WTC11 (cell line): ENCODE measurements around the gene AGBL1.

Experiments used
- ATF2 ChIP-seq: sonication (generic); formaldehyde crosslinking; IDR thresholded peaks from 2 replicates; pipeline ENCODE4 v1.8.1; 2022; ENCODE audit warnings: low read depth, missing genetic modification reagents, borderline replicate concordance
- CDX4 ChIP-seq: fragments of 250-450 bp; sonication (Bioruptor Pico); IDR thresholded peaks from 2 replicates; pipeline ENCODE4 v1.9.0; 2021; ENCODE audit warnings: moderate library complexity, mild to moderate bottlenecking, inconsistent platforms, borderline replicate concordance
- CTCF ChIP-seq: fragments of 200-600 bp; IDR thresholded peaks from 2 replicates; pipeline ENCODE4 v1.8.0; 2022; ENCODE audit warnings: antibody characterized with exemption
- FOXP1 ChIP-seq: sonication (generic); formaldehyde crosslinking; IDR thresholded peaks from 2 replicates; pipeline ENCODE4 v1.8.0; 2022; ENCODE audit warnings: missing genetic modification reagents, mild to moderate bottlenecking, moderate library complexity, borderline replicate concordance
- GABPB1 ChIP-seq: sonication (generic); formaldehyde crosslinking; IDR thresholded peaks from 2 replicates; pipeline ENCODE4 v1.8.1; 2023; ENCODE audit warnings: mild to moderate bottlenecking, missing genetic modification reagents
- IRF1 ChIP-seq: sonication (generic); formaldehyde crosslinking; IDR thresholded peaks from 2 replicates; pipeline ENCODE4 v1.8.0; 2023; ENCODE audit warnings: missing genetic modification reagents
- PRDM15 ChIP-seq: sonication (generic); formaldehyde crosslinking; IDR thresholded peaks from 2 replicates; pipeline ENCODE4 v1.8.0; 2022; ENCODE audit warnings: missing genetic modification reagents
- SP1 ChIP-seq: sonication (generic); formaldehyde crosslinking; conservative IDR thresholded peaks from 2 replicates; pipeline ENCODE4 v1.8.1; 2022; ENCODE audit warnings: missing genetic modification reagents
- TEAD4 ChIP-seq: sonication (generic); formaldehyde crosslinking; IDR thresholded peaks from 2 replicates; pipeline ENCODE4 v1.8.0; 2022; ENCODE audit warnings: mild to moderate bottlenecking, missing genetic modification reagents
- USF2 ChIP-seq: sonication (generic); formaldehyde crosslinking; IDR thresholded peaks from 2 replicates; pipeline ENCODE4 v1.8.1; 2023; ENCODE audit warnings: mild to moderate bottlenecking, missing genetic modification reagents, moderate library complexity
- ZNF263 ChIP-seq: sonication (generic); formaldehyde crosslinking; IDR thresholded peaks from 2 replicates; pipeline ENCODE4 v1.8.1; 2022; ENCODE audit warnings: low read depth, mild to moderate bottlenecking, moderate library complexity, missing genetic modification reagents

- TF ChIP-seq FOXP1 (no peak), PRDM15 (CRISPR knock-in tag) (no peak), ATF2 (CRISPR knock-in tag) (no peak), CTCF (no peak), USF2 (no peak), ZNF263 (no peak), CDX4 (no peak), TEAD4 (no peak), GABPB1 (CRISPR knock-in tag) (no peak), SP1 (no peak), IRF1 (CRISPR knock-in tag) (no peak)
Observed at GRCh38 chr15:86802244-86802643, 722.6 kb downstream of the AGBL1 start.
